Left ventricle myocardium inferior (tissue), 1 donor: ENCODE results near the gene KDM2B. TPM values are rescaled to one million over a fixed set of nuclear protein-coding genes. Genes with fewer than 3 reads are reported as not detected.

ENCODE experiments used
- DNase-seq: peaks from one replicate; pipeline ENCODE4 v3.0.0-alpha.2; 2020
- H3K27ac ChIP-seq: fragments of 200-600 bp; replicated peaks from 2 replicates; pipeline ENCODE4 v1.8.0; 2021
- H3K27me3 ChIP-seq: fragments of 200-600 bp; 2 replicates; pipeline ENCODE4 v1.8.0; 2021; ENCODE audit warnings: low read depth
- H3K36me3 ChIP-seq: fragments of 200-600 bp; 2 replicates; pipeline ENCODE4 v1.8.0; 2021
- H3K4me1 ChIP-seq: fragments of 200-600 bp; 2 replicates; pipeline ENCODE4 v1.8.0; 2021
- H3K4me3 ChIP-seq: fragments of 200-600 bp; 2 replicates; pipeline ENCODE4 v1.8.0; 2021; ENCODE audit warnings: mild to moderate bottlenecking, moderate library complexity
- H3K9me3 ChIP-seq: fragments of 200-600 bp; replicated peaks from 2 replicates; pipeline ENCODE4 v1.8.0; 2021
- CTCF ChIP-seq: fragments of 200-600 bp; IDR thresholded peaks from 2 replicates; pipeline ENCODE4 v1.8.0; 2021; ENCODE audit warnings: antibody characterized with exemption, mild to moderate bottlenecking, borderline replicate concordance
- intact Hi-C: fragments of 100-400 bp; cut with micrococcal nuclease; formaldehyde crosslinking; loops from one replicate; pipeline ENCODE4 v1.11.0; 2022
- long read RNA-seq: library from polyadenylated mRNA; unstranded; transcript quantifications from one replicate; pipeline ENCODE4 v2.0.0, GENCODE V29; 2021
- total RNA-seq: library from RNA; stranded (reverse); fragmentation: NEBNext Ultra II Directional; extraction: Animal tissue kit (Norgen Biotek cat#: 25700); gene quantifications from one replicate; pipeline ENCODE4 v1.2.1, GENCODE V29; 2021
- donor health status: DM: no; HTN: yes; CAD: no; lungs with severe emphysema.

Gene KDM2B
- 13.0 TPM for total RNA-seq
- long read RNA-seq, partial matches to known transcripts: 5 of 6 reads
- long read RNA-seq, other reads (novel, unspliced or antisense): 1 of 6 reads

GRCh38 chr12:121580959-121581685 lies at the start of gene KDM2B:
Gene KDM2B (minus strand): TSS chr12:121581023. CDS start chr12:121580911, 112 bp downstream.
- intact Hi-C loops: no loop called here
- Histone ChIP-seq H3K36me3 (no peaks in the 10 kb centered on the region), H3K4me1 (peaks cover 62% of the 10 kb centered on the region), H3K4me3 (peak within 1 kb of the TSS; percentile 74), H3K27ac (peak within 1 kb of the TSS; percentile 87), H3K9me3 (no peaks in the 10 kb centered on the region), H3K27me3 (no peaks in the 10 kb centered on the region)
- no peak for TF ChIP-seq CTCF
- DNase-seq: peak; percentile 21

GRCh38 chr12:121628536-121628935 lies 47.7 kb upstream of the KDM2B start:
- Histone ChIP-seq H3K27me3 (no peaks in the 10 kb centered on the region), H3K36me3 (no peaks in the 10 kb centered on the region), H3K27ac (no peak overlapping the region), H3K4me3 (peak overlapping the region; percentile 72), H3K9me3 (no peaks in the 10 kb centered on the region), H3K4me1 (peaks cover 59% of the 10 kb centered on the region)
- no peak for DNase-seq
- TF ChIP-seq CTCF: no peak
- intact Hi-C loops: no loop called here

GRCh38 chr12:121628037-121628436 lies 47.2 kb upstream of the KDM2B start:
- no peak for DNase-seq
- H3K27me3 ChIP-seq: no peaks in the 10 kb centered on the region
- no peaks in the 10 kb centered on the region for H3K9me3 ChIP-seq
- intact Hi-C loops: no loop called here
- no peaks in the 10 kb centered on the region for H3K36me3 ChIP-seq
- H3K27ac ChIP-seq: peak overlapping the region; percentile 97
- no peak for TF ChIP-seq CTCF
- peaks cover 55% of the 10 kb centered on the region for H3K4me1 ChIP-seq
- H3K4me3 ChIP-seq: peak overlapping the region; percentile 72

- H3K4me1 ChIP-seq: peaks cover 45% of the 10 kb centered on the region
- intact Hi-C loops: no loop called here
- DNase-seq: peak; percentile 44
- no peaks in the 10 kb centered on the region for H3K9me3 ChIP-seq
- peak overlapping the region; percentile 97 for H3K27ac ChIP-seq
- no peaks in the 10 kb centered on the region for H3K36me3 ChIP-seq
- H3K27me3 ChIP-seq: no peaks in the 10 kb centered on the region
- TF ChIP-seq CTCF: no peak
- H3K4me3 ChIP-seq: peak overlapping the region; percentile 72
Observed at GRCh38 chr12:121626853-121627640, 46.2 kb upstream of the KDM2B start.

GRCh38 chr12:121626087-121626852 lies 45.4 kb upstream of the KDM2B start, which contains the start of gene ORAI1:
Gene ORAI1 (plus strand): TSS chr12:121626530.
- Histone ChIP-seq H3K27me3 (no peaks in the 10 kb centered on the region), H3K36me3 (no peaks in the 10 kb centered on the region), H3K9me3 (no peaks in the 10 kb centered on the region), H3K4me1 (peaks cover 43% of the 10 kb centered on the region), H3K27ac (peak within 1 kb of the TSS; percentile 97), H3K4me3 (peak within 1 kb of the TSS; percentile 72)
- intact Hi-C loops: no loop called here
- DNase-seq: peak; percentile 98
- peak; percentile 43 for TF ChIP-seq CTCF
